ENCODE results near the gene HAP1.
"Not testable (repeated sequence)": the region's sequence is repeated elsewhere in the genome, so short reads cannot be mapped to it uniquely, and the experiment has no call there.

The HAP1 gene

DNA sequence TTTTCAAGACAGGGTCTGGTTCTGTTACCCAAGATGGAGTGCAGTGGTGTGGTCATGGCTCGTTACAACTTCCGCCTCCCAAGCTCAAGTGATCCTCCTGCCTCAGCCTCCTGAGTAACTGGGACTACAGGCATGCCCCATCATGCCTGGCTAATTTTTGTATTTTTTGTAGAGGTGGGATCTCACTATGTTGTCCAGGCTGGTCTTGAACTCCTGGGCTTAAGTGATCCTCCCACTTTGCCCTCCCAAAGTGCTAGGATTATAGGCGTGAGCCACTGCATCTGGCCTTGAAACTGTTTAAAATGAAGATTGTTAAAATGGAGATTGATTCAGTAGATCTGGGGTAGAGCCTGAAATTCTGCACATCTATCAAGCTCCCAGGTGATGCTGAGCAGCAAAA is 33.6 kb downstream of the HAP1 start:
- H3K9me3 ChIP-seq (ENCODE audit: control insufficient read depth, insufficient read depth, low read length); H3K4me3 ChIP-seq (ENCODE audit: low read depth, low read length); H3K36me3 ChIP-seq (ENCODE audit: control insufficient read depth, insufficient read depth, low read length); H3K27ac ChIP-seq (ENCODE audit: low read depth, low read length); H3K9ac ChIP-seq (ENCODE audit: low read depth, low read length): not testable (repeated sequence)
- Histone ChIP-seq H3K4me1 (ENCODE audit: control insufficient read depth, insufficient read depth, low read length) (peaks cover 13% of the 10 kb centered on the region), H3K27me3 (ENCODE audit: control insufficient read depth, insufficient read depth, low read length) (peaks cover 20% of the 10 kb centered on the region)

DNA sequence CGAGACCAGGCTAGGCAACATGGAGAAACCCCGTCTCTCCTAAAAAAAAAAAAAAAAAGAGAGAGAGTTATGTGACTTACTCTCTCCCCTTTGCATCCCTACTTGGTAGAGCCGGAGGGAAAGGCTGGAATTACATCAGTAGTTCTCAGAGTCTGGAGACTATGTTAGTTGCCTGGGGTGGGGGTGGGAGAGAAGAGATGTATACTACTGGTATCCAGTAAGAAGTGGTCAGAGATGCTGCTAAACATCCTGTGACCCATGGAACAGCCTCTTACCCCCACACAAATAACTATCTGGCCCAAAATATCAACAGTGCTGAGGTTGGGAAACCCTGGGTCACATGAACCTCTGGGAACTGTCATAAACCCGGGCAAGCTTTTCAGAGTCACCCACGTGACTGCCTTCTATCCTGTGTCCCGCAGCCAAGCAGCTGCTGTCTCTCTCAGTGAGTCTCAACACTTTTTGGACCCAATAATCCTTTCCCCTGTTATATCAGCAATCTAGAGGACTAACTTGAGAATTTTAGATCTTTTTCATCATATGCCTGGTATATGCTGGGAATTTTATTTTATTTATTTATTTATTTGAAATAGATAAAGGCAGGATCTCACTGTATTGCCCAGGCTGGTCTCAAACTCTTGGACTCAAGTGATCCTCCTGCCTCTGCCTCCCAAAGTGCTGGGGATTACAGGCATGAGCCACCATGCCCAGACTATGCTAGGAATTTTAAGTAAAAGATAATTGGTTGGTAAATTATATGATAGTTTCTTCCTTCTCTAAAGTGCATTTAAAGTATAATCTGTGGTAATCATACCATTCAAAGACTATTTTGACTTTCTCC is 37.1 kb downstream of the HAP1 start:
- Histone ChIP-seq H3K36me3 (ENCODE audit: control insufficient read depth, insufficient read depth, low read length) (peaks cover 20% of the 10 kb centered on the region), H3K4me3 (ENCODE audit: low read depth, low read length) (no peak overlapping the region), H3K9ac (ENCODE audit: low read depth, low read length) (no peak overlapping the region), H3K27me3 (ENCODE audit: control insufficient read depth, insufficient read depth, low read length) (no peaks in the 10 kb centered on the region), H3K27ac (ENCODE audit: low read depth, low read length) (no peak overlapping the region), H3K9me3 (ENCODE audit: control insufficient read depth, insufficient read depth, low read length) (no peaks in the 10 kb centered on the region), H3K4me1 (ENCODE audit: control insufficient read depth, insufficient read depth, low read length) (no peaks in the 10 kb centered on the region)

DNA sequence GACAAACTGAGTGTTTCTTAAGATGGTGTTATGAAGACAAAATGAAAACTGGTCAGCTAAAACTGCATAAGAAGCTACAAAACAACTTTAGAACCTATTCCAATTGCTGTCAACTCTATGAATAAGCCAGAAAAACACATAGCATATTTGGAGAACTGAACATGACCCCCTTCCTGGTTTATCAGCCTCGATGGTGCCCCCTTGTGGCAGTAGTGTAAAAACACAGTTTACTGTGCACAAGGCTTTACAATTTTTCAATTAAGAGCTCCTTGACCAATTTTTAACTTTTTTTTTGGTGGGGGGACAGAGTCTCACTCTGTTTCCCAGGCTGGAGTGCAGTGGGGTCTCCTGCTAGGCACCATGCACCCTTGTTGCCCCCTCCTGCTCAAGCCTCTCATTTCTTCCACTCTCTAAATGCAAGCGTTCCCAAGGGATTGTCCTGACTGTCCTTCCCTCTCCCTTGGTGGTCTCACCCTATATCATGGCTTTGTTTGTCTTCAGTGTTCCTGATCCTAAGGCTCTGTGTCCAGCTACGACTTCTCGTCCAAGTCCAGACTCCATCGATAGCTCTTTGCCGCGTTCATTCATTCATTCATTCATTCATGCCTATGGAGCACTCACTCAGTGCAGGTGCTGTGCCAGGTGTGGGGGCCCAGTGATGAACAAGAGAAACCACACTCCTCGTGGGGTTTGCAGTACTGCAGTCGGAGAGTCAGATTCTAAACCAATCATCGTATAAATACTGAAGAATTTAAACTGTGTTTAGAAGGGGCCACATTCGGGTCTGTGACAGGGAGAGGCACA is 38.3 kb downstream of the HAP1 start:
- Histone ChIP-seq H3K4me3 (ENCODE audit: low read depth, low read length) (no peak overlapping the region), H3K27me3 (ENCODE audit: control insufficient read depth, insufficient read depth, low read length) (no peaks in the 10 kb centered on the region), H3K9ac (ENCODE audit: low read depth, low read length) (no peak overlapping the region), H3K27ac (ENCODE audit: low read depth, low read length) (no peak overlapping the region), H3K4me1 (ENCODE audit: control insufficient read depth, insufficient read depth, low read length) (peaks cover 3% of the 10 kb centered on the region; the same call in 1 of the 2 replicates), H3K9me3 (ENCODE audit: control insufficient read depth, insufficient read depth, low read length) (no peaks in the 10 kb centered on the region), H3K36me3 (ENCODE audit: control insufficient read depth, insufficient read depth, low read length) (peaks cover 32% of the 10 kb centered on the region)

DNA sequence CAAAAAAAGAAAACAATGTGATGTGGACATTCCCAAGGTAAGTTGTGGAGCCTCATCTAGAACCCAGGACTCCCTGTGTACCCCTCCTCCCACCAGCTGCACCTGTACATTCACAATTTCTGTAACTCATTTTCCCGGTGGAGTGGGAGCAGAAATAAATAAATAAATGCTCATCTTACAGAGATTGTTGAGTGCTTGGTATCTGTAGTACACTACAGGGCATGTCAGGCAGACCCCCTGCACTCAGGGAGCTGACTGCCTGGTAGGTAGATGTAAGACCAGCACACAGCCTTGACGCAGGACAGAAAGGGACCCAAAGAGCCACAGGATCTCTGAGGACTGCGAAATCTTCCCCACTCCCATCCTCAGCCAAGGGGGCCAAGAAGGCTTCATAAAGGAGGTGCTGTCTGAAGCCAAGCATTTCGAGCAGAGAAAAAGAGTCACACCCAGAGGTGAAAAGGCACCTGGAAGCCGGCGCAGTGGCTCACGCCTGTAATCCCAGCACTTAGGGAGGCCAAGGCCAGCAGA is 39.2 kb downstream of the HAP1 start:
- H3K9ac ChIP-seq (ENCODE audit: low read depth, low read length), result no peak overlapping the region
- H3K27ac ChIP-seq (ENCODE audit: low read depth, low read length), result no peak overlapping the region
- H3K4me3 ChIP-seq (ENCODE audit: low read depth, low read length), result no peak overlapping the region
- no peaks in the 10 kb centered on the region for H3K9me3 ChIP-seq (ENCODE audit: control insufficient read depth, insufficient read depth, low read length)
- H3K4me1 ChIP-seq (ENCODE audit: control insufficient read depth, insufficient read depth, low read length), result peaks cover 8% of the 10 kb centered on the region; the same call in 1 of the 2 replicates
- no peaks in the 10 kb centered on the region for H3K27me3 ChIP-seq (ENCODE audit: control insufficient read depth, insufficient read depth, low read length)
- H3K36me3 ChIP-seq (ENCODE audit: control insufficient read depth, insufficient read depth, low read length), result peaks cover 41% of the 10 kb centered on the region

DNA sequence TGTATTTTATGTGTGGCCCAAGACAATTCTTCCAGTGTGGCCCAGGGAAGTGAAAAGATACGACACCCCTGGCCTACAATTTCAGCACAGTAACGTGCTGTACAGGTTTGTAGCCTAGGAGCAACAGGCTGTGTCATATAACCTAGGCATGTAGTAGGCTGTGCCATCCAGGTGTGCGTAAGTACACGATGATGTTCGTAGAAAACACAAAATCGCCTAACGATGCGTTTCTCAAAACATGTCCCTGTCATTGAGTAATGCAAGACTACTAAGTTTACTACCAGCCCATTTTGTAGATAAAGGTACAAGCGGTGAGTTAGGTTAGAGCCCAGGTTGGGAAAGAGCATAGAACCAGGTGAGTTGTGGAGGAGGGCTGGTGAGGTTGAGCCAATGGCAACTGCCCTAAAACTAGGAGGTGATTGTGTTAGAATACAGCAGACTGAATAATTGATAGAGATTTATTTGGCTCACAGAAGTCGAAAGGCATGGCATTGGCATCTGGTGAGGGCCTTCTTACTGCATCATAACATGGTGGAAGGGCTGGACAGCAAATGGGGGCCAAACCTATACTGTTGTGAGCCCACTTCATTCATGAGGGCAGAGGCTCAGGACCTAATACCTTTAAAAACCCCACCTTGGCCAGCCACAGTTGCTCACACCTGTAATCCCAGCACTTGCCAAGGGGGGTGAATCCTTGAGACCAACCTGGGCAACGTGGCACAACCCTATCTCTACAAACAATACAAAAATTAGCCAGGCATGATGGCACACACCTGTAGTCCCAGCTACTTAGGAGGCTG is 41.5 kb downstream of the HAP1 start:
- Histone ChIP-seq H3K36me3 (ENCODE audit: control insufficient read depth, insufficient read depth, low read length) (peaks cover 49% of the 10 kb centered on the region), H3K27ac (ENCODE audit: low read depth, low read length) (no peak overlapping the region), H3K9ac (ENCODE audit: low read depth, low read length) (no peak overlapping the region), H3K9me3 (ENCODE audit: control insufficient read depth, insufficient read depth, low read length) (no peaks in the 10 kb centered on the region), H3K4me1 (ENCODE audit: control insufficient read depth, insufficient read depth, low read length) (peaks cover 13% of the 10 kb centered on the region; the same call in 1 of the 2 replicates), H3K27me3 (ENCODE audit: control insufficient read depth, insufficient read depth, low read length) (no peaks in the 10 kb centered on the region), H3K4me3 (ENCODE audit: low read depth, low read length) (no peak overlapping the region)

DNA sequence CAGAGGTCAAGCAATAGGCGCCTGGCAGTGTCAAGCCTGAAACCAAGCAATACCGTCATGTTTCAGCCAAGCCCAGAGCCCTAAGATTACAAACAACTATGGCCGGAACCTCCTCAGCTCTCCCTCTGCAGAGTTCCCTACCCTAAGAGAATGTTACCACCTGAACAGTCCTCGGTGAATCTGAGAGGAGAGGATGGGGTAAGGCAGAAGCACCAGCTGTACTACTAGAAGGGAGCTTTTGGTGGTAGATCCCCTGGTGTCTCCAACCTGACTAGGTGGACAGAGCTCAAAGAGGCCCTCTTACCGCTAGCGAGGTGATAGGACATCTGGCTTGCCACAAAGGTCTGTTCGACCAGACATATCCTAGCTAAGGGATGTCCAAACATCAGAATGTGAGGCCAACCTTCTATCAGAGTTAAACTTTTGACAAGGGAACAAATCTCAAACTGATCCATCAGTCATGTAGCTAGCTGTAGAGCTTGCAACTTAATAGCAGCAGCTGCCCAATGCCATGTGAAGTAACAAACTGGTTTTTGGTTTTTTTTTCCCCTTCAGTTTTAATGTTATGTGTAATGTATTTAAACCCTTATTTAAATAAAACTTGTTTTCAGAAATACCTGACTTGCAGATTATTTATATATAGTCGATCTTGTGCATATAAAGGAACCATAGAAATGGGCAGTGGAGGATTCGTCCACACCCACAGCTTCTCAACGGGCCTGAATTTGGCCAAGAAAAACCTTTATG is 43.2 kb downstream of the HAP1 start:
- Histone ChIP-seq H3K36me3 (ENCODE audit: control insufficient read depth, insufficient read depth, low read length) (peaks cover 49% of the 10 kb centered on the region), H3K27me3 (ENCODE audit: control insufficient read depth, insufficient read depth, low read length) (no peaks in the 10 kb centered on the region), H3K27ac (ENCODE audit: low read depth, low read length) (peak overlapping the region; percentile 99), H3K4me1 (ENCODE audit: control insufficient read depth, insufficient read depth, low read length) (peaks cover 17% of the 10 kb centered on the region; the same call in 1 of the 2 replicates), H3K4me3 (ENCODE audit: low read depth, low read length) (no peak overlapping the region), H3K9ac (ENCODE audit: low read depth, low read length) (no peak overlapping the region), H3K9me3 (ENCODE audit: control insufficient read depth, insufficient read depth, low read length) (no peaks in the 10 kb centered on the region)

DNA sequence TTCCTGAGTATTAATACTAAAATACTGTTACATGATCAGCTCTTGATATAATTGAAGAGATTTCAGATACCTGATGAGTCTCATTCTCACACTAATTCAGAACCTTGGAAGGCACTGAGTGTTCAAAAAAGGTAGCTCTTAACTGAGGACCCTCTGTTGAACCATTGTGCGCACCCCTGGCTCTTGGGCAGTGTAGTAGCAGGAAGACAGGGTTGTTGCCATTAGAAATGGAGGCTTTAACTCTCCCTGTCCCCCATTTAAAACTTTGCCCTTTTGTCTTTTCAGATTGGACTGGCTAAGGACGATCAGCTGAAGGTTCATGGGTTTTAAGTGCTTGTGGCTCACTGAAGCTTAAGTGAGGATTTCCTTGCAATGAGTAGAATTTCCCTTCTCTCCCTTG is 43.9 kb downstream of the HAP1 start:
- peaks cover 49% of the 10 kb centered on the region for H3K36me3 ChIP-seq (ENCODE audit: control insufficient read depth, insufficient read depth, low read length)
- H3K4me3 ChIP-seq (ENCODE audit: low read depth, low read length), result peak overlapping the region; percentile 83
- 0 out of 2 replicates have a peak overlapping the region, but pooled peaks have one; percentile 93 for H3K9ac ChIP-seq (ENCODE audit: low read depth, low read length)
- peak overlapping the region; percentile 99 for H3K27ac ChIP-seq (ENCODE audit: low read depth, low read length)
- H3K4me1 ChIP-seq (ENCODE audit: control insufficient read depth, insufficient read depth, low read length), result peaks cover 17% of the 10 kb centered on the region; the same call in 1 of the 2 replicates
- H3K27me3 ChIP-seq (ENCODE audit: control insufficient read depth, insufficient read depth, low read length), result no peaks in the 10 kb centered on the region
- H3K9me3 ChIP-seq (ENCODE audit: control insufficient read depth, insufficient read depth, low read length), result no peaks in the 10 kb centered on the region

DNA sequence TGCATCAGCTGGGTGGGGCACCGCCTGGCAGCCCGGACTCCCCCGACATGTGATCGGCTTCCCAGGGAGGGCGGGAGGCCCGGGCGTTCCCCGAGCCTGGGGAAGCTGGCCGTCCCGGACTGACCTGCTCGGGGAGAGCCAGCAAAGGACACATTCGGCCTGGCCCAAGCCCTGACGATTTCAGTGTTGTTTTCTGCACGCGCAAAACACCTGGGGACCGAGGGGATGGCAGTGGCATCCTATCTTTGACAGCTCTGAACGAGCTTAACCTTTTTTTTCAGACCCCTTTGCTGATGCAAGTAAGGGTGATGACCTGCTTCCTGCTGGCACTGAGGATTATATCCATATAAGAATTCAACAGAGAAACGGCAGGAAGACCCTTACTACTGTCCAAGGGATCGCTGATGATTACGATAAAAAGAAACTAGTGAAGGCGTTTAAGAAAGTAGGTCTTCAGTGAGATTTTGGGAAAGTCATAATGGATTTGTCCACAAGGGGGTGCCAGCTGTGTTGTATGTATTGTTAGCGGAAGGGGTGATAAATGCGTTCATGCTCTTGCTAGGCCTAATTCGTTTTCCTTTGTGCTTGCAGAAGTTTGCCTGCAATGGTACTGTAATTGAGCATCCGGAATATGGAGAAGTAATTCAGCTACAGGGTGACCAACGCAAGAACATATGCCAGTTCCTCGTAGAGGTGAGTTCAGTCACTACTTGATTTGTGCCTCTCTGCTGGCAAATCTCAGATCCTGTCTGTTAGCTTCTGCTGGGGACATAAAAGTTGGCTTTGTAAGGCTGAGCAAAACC is 44.7 kb downstream of the HAP1 start:
- H3K27me3 ChIP-seq (ENCODE audit: control insufficient read depth, insufficient read depth, low read length), result no peaks in the 10 kb centered on the region
- H3K27ac ChIP-seq (ENCODE audit: low read depth, low read length), result peak overlapping the region; percentile 99
- H3K36me3 ChIP-seq (ENCODE audit: control insufficient read depth, insufficient read depth, low read length), result peaks cover 47% of the 10 kb centered on the region
- H3K4me3 ChIP-seq (ENCODE audit: low read depth, low read length), result peak overlapping the region; percentile 83
- peak overlapping the region; percentile 93 for H3K9ac ChIP-seq (ENCODE audit: low read depth, low read length)
- H3K9me3 ChIP-seq (ENCODE audit: control insufficient read depth, insufficient read depth, low read length), result no peaks in the 10 kb centered on the region
- H3K4me1 ChIP-seq (ENCODE audit: control insufficient read depth, insufficient read depth, low read length), result peaks cover 17% of the 10 kb centered on the region; the same call in 1 of the 2 replicates

DNA sequence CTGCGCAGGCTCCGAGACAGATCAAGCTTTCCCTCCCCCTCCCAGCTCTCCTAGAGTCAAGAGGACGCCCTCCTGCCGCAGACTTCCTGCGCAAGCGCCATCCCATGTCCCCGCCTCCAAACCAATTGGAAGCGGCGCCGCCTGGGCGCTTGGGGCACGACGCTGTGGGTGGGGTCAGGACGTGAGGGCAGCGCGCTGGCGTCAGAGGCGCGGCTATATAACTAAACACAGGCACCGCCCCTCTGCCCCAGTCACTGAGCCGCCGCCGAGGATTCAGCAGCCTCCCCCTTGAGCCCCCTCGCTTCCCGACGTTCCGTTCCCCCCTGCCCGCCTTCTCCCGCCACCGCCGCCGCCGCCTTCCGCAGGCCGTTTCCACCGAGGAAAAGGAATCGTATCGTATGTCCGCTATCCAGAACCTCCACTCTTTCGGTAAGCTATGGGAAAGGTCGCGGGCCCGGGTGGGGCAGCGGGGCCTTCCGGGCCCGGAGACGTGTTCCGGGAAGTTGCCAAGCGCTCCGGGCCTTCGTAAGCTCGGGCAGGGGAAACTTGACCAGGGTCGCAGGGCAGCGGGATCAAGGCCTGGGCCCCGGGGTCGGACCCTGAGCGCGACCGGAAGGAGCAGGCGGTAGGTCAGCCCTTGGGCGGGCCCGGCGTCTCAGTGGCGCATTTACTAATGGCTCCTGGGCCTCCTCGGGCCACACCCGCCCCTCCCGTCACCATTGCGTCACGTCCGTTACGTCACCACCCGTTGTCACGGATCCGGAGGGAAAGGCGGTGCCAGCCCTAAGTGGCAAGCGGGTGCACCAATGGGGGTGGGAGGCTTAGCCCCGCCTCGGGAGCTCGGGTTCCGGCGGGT is 45.6 kb downstream of the HAP1 start, which contains the start of gene EIF1:
EIF1 (plus strand) TSS at position 245 of the 856 bp plus-strand sequence; CDS start at position 399, 154 bp downstream.
- peak within 1 kb of the TSS; percentile 99 for H3K27ac ChIP-seq (ENCODE audit: low read depth, low read length)
- H3K27me3 ChIP-seq (ENCODE audit: control insufficient read depth, insufficient read depth, low read length), result no peaks in the 10 kb centered on the region
- peaks cover 17% of the 10 kb centered on the region; the same call in 1 of the 2 replicates for H3K4me1 ChIP-seq (ENCODE audit: control insufficient read depth, insufficient read depth, low read length)
- H3K4me3 ChIP-seq (ENCODE audit: low read depth, low read length), result peak within 1 kb of the TSS; percentile 83
- H3K9ac ChIP-seq (ENCODE audit: low read depth, low read length), result peak within 1 kb of the TSS; percentile 97
- peaks cover 43% of the 10 kb centered on the region for H3K36me3 ChIP-seq (ENCODE audit: control insufficient read depth, insufficient read depth, low read length)
- H3K9me3 ChIP-seq (ENCODE audit: control insufficient read depth, insufficient read depth, low read length), result no peaks in the 10 kb centered on the region
